Measurements from ENCODE around the gene SMCO2. TPM values are rescaled to one million over a fixed set of nuclear protein-coding genes. Genes with fewer than 3 reads are reported as not detected.

Gene SMCO2
- total and polyA plus RNA-seq, 2 of the 13 experiments (the other 11 are each of a cell fraction or from before 2014, with no cell fraction given), result 0.15 TPM; not detected in 1

DNA sequence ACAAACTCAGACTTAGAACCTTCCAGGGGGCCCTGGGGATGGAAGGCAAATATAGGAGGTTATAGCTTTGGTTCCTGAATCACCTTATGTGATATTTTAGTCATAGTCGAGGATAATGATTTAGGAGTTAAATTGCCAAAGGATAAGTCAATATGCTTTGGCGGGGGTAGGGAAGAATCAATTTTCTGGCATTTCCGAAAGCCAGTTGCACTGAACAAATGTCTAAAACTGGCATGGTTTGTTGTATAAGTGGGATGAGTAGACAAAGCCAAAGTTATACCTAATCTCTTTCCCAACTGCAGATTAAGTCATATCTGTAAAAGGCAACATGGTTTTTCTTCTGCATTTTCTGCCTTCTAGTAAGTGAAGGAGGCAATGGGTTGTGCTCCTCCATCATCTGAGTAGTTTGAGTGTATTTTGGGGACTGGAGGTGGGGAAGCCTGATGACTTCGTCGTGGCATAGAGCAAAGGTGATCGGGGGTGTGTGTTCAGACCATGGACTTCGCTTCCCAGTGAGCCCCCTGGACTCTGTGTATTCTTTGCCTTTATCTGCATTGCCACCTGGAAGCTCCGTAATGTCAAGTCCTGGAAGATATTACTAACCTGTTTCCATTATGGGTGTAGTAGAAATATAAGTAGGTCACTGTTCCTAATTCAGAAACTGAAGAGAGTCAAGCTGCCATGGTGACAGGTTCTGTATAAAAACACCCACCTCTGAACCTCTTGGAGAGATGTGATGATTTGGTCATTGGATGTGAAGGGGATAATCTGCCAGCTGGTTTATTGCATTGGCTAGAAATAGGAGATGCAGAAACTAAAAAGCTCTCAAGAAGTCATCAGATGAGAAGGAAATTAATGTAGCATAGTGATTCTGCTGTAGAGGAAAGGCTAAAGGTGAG, 102.0 kb downstream of the SMCO2 start (continued):
- TF ChIP-seq, protein P1, sequence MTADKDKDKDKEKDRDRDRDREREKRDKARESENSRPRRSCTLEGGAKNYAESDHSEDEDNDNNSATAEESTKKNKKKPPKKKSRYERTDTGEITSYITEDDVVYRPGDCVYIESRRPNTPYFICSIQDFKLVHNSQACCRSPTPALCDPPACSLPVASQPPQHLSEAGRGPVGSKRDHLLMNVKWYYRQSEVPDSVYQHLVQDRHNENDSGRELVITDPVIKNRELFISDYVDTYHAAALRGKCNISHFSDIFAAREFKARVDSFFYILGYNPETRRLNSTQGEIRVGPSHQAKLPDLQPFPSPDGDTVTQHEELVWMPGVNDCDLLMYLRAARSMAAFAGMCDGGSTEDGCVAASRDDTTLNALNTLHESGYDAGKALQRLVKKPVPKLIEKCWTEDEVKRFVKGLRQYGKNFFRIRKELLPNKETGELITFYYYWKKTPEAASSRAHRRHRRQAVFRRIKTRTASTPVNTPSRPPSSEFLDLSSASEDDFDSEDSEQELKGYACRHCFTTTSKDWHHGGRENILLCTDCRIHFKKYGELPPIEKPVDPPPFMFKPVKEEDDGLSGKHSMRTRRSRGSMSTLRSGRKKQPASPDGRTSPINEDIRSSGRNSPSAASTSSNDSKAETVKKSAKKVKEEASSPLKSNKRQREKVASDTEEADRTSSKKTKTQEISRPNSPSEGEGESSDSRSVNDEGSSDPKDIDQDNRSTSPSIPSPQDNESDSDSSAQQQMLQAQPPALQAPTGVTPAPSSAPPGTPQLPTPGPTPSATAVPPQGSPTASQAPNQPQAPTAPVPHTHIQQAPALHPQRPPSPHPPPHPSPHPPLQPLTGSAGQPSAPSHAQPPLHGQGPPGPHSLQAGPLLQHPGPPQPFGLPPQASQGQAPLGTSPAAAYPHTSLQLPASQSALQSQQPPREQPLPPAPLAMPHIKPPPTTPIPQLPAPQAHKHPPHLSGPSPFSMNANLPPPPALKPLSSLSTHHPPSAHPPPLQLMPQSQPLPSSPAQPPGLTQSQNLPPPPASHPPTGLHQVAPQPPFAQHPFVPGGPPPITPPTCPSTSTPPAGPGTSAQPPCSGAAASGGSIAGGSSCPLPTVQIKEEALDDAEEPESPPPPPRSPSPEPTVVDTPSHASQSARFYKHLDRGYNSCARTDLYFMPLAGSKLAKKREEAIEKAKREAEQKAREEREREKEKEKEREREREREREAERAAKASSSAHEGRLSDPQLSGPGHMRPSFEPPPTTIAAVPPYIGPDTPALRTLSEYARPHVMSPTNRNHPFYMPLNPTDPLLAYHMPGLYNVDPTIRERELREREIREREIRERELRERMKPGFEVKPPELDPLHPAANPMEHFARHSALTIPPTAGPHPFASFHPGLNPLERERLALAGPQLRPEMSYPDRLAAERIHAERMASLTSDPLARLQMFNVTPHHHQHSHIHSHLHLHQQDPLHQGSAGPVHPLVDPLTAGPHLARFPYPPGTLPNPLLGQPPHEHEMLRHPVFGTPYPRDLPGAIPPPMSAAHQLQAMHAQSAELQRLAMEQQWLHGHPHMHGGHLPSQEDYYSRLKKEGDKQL (CRISPR knock-in tag; IDR thresholded peaks at IDR 0.05; ENCODE audit: low read depth), result no peak
- no peak for TF ChIP-seq POLR2AphosphoS2 (IDR thresholded peaks at IDR 0.05; ENCODE audit: low read depth, low read length)
- TF ChIP-seq ZMYM4 (CRISPR knock-in tag; IDR thresholded peaks at IDR 0.05), result peak; percentile 31; the same call in 1 of the 2 replicates
- TF ChIP-seq, protein P2, sequence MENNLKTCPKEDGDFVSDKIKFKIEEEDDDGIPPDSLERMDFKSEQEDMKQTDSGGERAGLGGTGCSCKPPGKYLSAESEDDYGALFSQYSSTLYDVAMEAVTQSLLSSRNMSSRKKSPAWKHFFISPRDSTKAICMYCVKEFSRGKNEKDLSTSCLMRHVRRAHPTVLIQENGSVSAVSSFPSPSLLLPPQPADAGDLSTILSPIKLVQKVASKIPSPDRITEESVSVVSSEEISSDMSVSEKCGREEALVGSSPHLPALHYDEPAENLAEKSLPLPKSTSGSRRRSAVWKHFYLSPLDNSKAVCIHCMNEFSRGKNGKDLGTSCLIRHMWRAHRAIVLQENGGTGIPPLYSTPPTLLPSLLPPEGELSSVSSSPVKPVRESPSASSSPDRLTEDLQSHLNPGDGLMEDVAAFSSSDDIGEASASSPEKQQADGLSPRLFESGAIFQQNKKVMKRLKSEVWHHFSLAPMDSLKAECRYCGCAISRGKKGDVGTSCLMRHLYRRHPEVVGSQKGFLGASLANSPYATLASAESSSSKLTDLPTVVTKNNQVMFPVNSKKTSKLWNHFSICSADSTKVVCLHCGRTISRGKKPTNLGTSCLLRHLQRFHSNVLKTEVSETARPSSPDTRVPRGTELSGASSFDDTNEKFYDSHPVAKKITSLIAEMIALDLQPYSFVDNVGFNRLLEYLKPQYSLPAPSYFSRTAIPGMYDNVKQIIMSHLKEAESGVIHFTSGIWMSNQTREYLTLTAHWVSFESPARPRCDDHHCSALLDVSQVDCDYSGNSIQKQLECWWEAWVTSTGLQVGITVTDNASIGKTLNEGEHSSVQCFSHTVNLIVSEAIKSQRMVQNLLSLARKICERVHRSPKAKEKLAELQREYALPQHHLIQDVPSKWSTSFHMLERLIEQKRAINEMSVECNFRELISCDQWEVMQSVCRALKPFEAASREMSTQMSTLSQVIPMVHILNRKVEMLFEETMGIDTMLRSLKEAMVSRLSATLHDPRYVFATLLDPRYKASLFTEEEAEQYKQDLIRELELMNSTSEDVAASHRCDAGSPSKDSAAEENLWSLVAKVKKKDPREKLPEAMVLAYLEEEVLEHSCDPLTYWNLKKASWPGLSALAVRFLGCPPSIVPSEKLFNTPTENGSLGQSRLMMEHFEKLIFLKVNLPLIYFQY (CRISPR knock-in tag; IDR thresholded peaks at IDR 0.05; ENCODE audit: borderline replicate concordance), result no peak
- TF ChIP-seq POGZ (CRISPR knock-in tag; IDR thresholded peaks at IDR 0.05), result peak; percentile 33; the same call in 1 of the 2 replicates

All from HepG2 (cell line).